NCI-H510A treated with DMSO at 0.1 percent for 48 hours (cell line): ENCODE measurements around the gene ARHGAP10.
"Not testable (repeated sequence)": the region's sequence is repeated elsewhere in the genome, so short reads cannot be mapped to it uniquely, and the experiment has no call there.

Experiments
- DNase-seq: peaks from one replicate; lab custom pipeline; 2025; lab: John Stamatoyannopoulos, UW

ARHGAP10 gene

GRCh38 chr4:148064451-148064850, 332.6 kb downstream of the ARHGAP10 start:
- no peak for DNase-seq

- DNase-seq: no peak
These were observed 333.2 kb downstream of the ARHGAP10 start for GRCh38 chr4:148065075-148065474.

DNA sequence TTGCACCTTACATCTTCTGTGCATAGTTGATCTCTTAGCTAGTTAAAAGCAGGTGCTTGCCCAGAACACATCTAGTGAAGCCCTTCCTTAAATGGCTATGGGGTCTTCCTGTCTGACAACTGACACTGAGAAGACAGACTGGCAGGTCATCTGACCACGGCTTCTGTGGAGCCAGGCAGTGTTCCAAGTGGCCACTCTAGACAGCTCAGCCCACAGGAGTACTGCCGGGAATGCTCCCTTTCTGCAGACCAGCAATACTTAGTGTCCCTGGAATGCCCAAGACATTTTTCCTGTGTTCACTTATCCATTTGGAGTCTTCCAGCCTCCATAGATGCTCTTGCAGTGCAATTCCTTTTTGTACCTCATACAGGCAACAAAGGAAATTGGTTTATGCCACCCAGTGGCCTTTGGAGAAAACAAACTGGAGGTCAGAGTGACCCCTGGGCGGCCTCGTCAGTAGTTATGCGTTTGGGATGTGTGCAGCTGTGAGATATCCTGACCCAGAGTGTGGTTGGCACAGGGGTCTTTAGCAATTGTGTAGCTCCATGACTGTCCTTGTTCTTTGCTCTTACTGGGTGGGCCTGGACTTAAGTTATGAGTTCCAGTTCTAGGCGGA, 335.5 kb downstream of the ARHGAP10 start:
- no peak for DNase-seq

DNA sequence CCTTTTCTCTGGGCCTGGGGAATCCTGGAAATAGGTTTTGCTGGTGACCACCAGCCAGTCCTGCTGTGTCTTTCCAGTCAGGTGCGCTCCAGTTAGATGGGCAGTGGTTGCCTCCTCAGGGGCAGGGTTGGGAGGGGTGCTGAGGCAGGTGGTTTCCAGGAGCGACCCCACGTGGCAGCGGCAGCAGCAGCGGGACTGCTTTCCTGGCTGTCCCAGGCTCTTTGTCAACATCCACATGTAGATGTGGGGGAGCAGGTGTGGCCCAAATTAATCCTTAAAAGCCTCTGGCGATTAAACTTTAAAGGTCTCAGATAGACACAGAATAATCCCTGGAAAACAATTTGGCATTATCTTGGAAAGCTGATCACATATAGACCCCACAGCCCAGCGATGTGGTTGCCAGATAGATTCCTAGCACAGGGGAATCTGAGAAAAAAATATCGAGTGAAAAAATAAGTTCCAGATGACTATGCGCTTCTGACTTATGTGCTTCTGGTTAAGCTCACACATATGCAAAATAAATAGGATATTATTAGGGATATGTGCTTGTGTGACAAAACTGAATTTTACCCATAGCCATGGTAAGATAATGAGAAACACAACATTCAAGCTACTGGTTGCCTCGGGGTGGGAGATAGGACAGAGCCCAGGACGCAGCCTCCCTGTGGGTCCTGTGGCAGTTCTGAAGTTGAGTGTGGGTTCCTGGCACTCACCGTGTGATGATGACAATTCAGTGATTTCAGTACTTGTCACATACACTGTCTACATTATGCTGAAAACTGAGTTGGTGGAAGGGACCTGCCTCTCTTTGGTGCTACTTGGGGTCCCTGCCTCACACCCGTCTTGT, 336.4 kb downstream of the ARHGAP10 start:
- DNase-seq: no peak

GRCh38 chr4:148069086-148069894, 337.4 kb downstream of the ARHGAP10 start:
- no peak for DNase-seq

- DNase-seq: no peak
These were observed 337.9 kb downstream of the ARHGAP10 start for GRCh38 chr4:148069895-148070178.

GRCh38 chr4:148071009-148071408, 339.1 kb downstream of the ARHGAP10 start:
- DNase-seq: no peak

GRCh38 chr4:148072789-148073188, 340.9 kb downstream of the ARHGAP10 start:
- DNase-seq: no peak

GRCh38 chr4:148073349-148073748, 341.5 kb downstream of the ARHGAP10 start:
- no peak for DNase-seq

- DNase-seq: no peak
These were observed 342.6 kb downstream of the ARHGAP10 start for GRCh38 chr4:148074462-148074861.

DNA sequence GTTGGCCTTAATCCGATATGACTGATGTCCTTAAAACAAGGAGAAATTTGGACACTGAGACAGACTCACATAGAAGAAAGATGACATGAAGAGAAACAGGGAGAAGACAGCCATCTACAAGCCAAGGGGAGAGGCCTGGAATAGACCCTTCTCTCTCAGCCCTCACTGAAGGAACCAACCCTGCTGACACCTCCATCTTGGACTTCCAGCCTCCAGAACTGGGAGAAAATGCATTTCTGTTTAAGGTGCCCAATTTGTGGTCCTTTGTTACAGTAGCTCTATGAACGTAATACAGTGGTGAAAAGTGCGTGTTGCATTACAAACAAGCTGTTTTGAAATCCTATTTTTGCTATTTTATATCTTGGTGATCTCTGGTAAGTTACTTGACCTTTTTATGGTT, 343.6 kb downstream of the ARHGAP10 start:
- DNase-seq: no peak

DNA sequence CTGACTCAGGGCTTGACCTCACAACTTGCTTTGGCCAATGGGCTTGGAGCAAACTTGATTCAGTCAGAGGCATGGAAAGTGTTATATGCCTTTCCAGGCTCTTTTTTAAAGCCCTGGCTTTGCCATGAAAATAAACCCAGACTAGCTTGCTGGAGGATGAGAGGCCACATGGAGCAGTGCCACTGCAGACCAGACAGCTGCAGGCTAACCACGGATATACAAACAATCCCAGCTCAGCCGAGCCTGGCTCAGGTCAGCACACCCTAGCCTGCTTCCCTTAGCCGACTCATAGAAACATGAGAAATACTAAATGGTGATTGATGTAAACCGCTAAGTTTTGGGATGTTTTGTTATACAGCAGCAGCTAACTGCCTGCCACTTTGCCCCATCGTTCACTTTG, 345.1 kb downstream of the ARHGAP10 start:
- no peak for DNase-seq

DNA sequence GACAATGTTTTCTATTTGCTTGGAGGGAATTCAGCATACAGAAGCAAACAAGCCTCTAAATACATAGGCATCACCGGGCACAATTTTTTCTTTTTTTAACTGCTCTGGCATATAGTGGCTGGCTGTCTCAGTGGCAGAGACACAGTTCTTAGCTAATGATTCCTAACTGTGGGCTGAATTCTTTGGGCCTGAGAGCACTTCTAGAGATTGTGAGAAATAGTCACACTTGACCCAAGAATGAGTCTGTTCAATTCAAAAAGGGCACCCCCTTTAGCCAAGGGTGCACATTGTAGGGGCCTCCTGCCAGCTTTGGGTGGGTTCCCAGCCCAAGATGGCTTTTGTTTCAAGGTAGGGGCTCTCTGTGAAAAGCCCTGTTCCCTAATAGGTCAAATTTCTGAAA, 345.7 kb downstream of the ARHGAP10 start:
- no peak for DNase-seq

- no peak for DNase-seq
These were observed 346.2 kb downstream of the ARHGAP10 start for GRCh38 chr4:148078061-148078460.

- DNase-seq: no peak
These were observed 348.1 kb downstream of the ARHGAP10 start for GRCh38 chr4:148079961-148080360.

- no peak for DNase-seq
These were observed 349.4 kb downstream of the ARHGAP10 start for GRCh38 chr4:148081267-148081666.

- DNase-seq: no peak
These were observed 349.9 kb downstream of the ARHGAP10 start for GRCh38 chr4:148081745-148082144.

DNA sequence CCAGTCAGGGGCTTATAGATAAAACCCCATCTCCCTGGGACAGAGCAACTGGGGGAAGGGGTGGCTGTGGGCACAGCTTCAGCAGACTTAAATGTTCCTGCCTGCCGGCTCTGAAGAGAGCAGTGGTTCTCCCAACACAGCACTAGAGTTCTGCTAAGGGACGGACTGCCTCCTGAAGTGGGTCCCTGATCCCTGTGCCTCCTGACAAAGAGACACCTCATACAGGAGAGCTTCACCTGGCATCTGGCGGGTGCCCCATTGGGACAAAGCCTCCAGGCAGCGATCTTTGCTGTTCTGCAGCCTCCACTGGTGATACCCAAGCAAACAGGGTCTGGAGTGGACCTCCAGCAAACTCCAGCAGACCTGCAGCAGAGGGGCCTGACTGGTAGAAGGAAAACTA, 351.2 kb downstream of the ARHGAP10 start:
- DNase-seq: not testable (repeated sequence)

DNA sequence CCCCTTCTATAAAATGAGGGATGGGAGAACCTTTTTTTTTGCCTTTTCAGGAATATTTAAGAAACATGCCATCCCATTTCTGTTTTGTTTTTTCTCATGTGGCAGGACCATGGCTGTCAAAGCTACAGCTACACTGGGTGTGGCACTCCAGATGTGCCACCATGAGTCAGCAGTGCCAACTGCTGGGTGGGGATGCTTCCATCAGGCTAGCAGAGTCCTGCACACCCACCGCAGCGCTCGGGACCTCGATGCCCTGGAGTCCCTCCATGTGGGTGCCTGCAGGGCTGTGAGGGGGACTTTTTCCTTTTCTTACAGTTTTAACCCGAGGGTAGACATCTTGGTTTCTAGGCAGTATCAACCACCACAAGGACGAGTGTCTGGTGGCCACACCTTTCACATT, 357.7 kb downstream of the ARHGAP10 start:
- no peak for DNase-seq

GRCh38 chr4:148090029-148090428, 358.1 kb downstream of the ARHGAP10 start:
- DNase-seq: no peak

GRCh38 chr4:148090503-148091476, 358.9 kb downstream of the ARHGAP10 start:
- no peak for DNase-seq

DNA sequence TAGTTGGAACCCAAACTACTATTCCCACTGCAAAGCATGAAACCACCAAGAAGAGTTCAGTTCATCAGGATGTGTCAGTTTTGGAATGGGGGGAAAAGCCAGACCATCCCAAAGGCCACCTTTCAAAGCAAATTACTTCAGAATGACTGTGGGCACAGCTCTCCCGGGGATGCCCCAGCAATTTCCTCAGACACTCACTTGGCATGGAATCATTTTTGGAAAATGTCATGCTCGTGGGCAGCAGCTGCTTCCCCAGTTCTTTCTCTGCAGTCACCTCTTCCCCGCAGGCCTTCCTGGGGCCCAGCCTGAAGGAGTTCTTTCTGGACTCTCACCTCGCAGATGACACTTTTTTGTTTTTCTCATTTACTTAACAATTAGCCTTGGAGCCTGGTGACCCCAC, 360.0 kb downstream of the ARHGAP10 start:
- DNase-seq: no peak
